HG03175 (cell line): ENCODE data around the gene PIEZO2.

Source experiments
- ATAC-seq: cut with Tn5 transposase; IDR thresholded peaks from one replicate; pipeline ENCODE4 v1.9.1; 2021; ENCODE audit warnings: mild to moderate bottlenecking, moderate library complexity; ENCODE audit not compliant: unreplicated experiment

The PIEZO2 gene

GRCh38 chr18:11071300-11071699, 78.1 kb downstream of the PIEZO2 start:
- ATAC-seq = no peak

- ATAC-seq = no peak
Observed at GRCh38 chr18:11070593-11070992, 78.8 kb downstream of the PIEZO2 start.

- ATAC-seq = no peak
Observed at GRCh38 chr18:11066038-11066437, 83.3 kb downstream of the PIEZO2 start.

- ATAC-seq = no peak
Observed at GRCh38 chr18:11064727-11065460, 84.5 kb downstream of the PIEZO2 start.

- no peak for ATAC-seq
Observed at GRCh38 chr18:11064106-11064505, 85.3 kb downstream of the PIEZO2 start.

GRCh38 chr18:11055721-11056120, 93.6 kb downstream of the PIEZO2 start:
- ATAC-seq = no peak

GRCh38 chr18:11054497-11054896, 94.9 kb downstream of the PIEZO2 start:
- no peak for ATAC-seq

GRCh38 chr18:11053293-11053692, 96.1 kb downstream of the PIEZO2 start:
- no peak for ATAC-seq

GRCh38 chr18:11052800-11053199, 96.6 kb downstream of the PIEZO2 start:
- ATAC-seq = no peak

GRCh38 chr18:11051462-11051861, 97.9 kb downstream of the PIEZO2 start:
- ATAC-seq = no peak

GRCh38 chr18:11050966-11051365, 98.4 kb downstream of the PIEZO2 start:
- ATAC-seq = no peak

GRCh38 chr18:11047817-11048216, 101.6 kb downstream of the PIEZO2 start:
- no peak for ATAC-seq

GRCh38 chr18:11047156-11047555, 102.2 kb downstream of the PIEZO2 start:
- ATAC-seq = no peak

- no peak for ATAC-seq
Observed at GRCh38 chr18:11046140-11046539, 103.2 kb downstream of the PIEZO2 start.

- ATAC-seq = no peak
Observed at GRCh38 chr18:11043694-11044093, 105.7 kb downstream of the PIEZO2 start.

GRCh38 chr18:11042247-11042646, 107.1 kb downstream of the PIEZO2 start:
- ATAC-seq = no peak

- ATAC-seq = no peak
Observed at GRCh38 chr18:11040823-11041656, 108.3 kb downstream of the PIEZO2 start.

GRCh38 chr18:11040359-11040758, 109.0 kb downstream of the PIEZO2 start:
- ATAC-seq = no peak

- ATAC-seq = no peak
Observed at GRCh38 chr18:11037533-11038240, 111.7 kb downstream of the PIEZO2 start.

- ATAC-seq = no peak
Observed at GRCh38 chr18:11035814-11036495, 113.4 kb downstream of the PIEZO2 start.

- no peak for ATAC-seq
Observed at GRCh38 chr18:11035376-11035775, 114.0 kb downstream of the PIEZO2 start.
